Activated CD4-positive, CD25-positive, alpha-beta regulatory T cell treated with anti-CD3 and anti-CD28 coated beads, Interleukin-2, amount 50 U/mL, for 72 hours (primary cell): ENCODE measurements around the gene SCTR.

ENCODE experiments used
- DNase-seq: peaks from one replicate; pipeline ENCODE4 v3.0.0; 2021

SCTR gene

GRCh38 chr2:119397196-119397595 is 127.1 kb downstream of the SCTR start:
- DNase-seq, result no peak

GRCh38 chr2:119393971-119394748 is 130.1 kb downstream of the SCTR start:
- no peak for DNase-seq
